AG10803 (cell line): ENCODE results near the gene ALDH8A1.

Experiments used
- DNase-seq: peaks from one replicate; pipeline ENCODE4 v3.0.0; 2010; ENCODE audit warnings: low read depth
- H3K4me3 ChIP-seq: 2 replicates; pipeline ENCODE4 v1.5.1; 2011; ENCODE audit warnings: mild to moderate bottlenecking, low read length, control low read depth
- CTCF ChIP-seq: conservative IDR thresholded peaks from 2 replicates; pipeline ENCODE4 v1.5.1; 2011; ENCODE audit warnings: mild to moderate bottlenecking, low read length, control low read depth, inconsistent platforms

Gene ALDH8A1

GRCh38 chr6:134873500-134874388 is 76.2 kb downstream of the ALDH8A1 start:
- TF ChIP-seq CTCF, result no peak
- no peak for DNase-seq
- H3K4me3 ChIP-seq, result no peak overlapping the region

GRCh38 chr6:134870677-134871498 is 79.0 kb downstream of the ALDH8A1 start:
- DNase-seq, result peak; percentile 65
- no peak overlapping the region for H3K4me3 ChIP-seq
- TF ChIP-seq CTCF, result no peak

GRCh38 chr6:134868812-134869211 is 81.1 kb downstream of the ALDH8A1 start:
- H3K4me3 ChIP-seq, result no peak overlapping the region
- TF ChIP-seq CTCF, result no peak
- DNase-seq, result no peak
